SK-N-SH (cell line): ENCODE measurements around the gene MAGI2. TPM values are rescaled to one million over a fixed set of nuclear protein-coding genes. Genes with fewer than 3 reads are reported as not detected.

ENCODE experiments used
- CTCF ChIA-PET: fragments of 300-600, 350-600 bp; formaldehyde crosslinking; extraction: SDS; loops from one replicate; lab custom pipeline; 2021; lab: Yijun Ruan, JAX
- POLR2A ChIA-PET: fragments of 350-600 bp; sonication (Branson Sonifier 250); formaldehyde crosslinking; extraction: SDS; loops from one replicate; lab custom pipeline; 2020; ENCODE audit warnings: antibody characterized with exemption, inconsistent platforms; lab: Yijun Ruan, JAX
- DNase-seq: peaks from one replicate; pipeline ENCODE4 v3.0.0; 2012
- H2AFZ ChIP-seq: fragments of 200-600 bp; sonication (generic); 2 replicates; pipeline ENCODE4 v1.8.1; 2016; ENCODE audit warnings: antibody characterized with exemption, mild to moderate bottlenecking, low read depth
- H3F3A ChIP-seq: fragments of 200-600 bp; sonication (generic); replicated peaks from 2 replicates; pipeline ENCODE3; 2016; ENCODE audit warnings: antibody characterized with exemption, mild to moderate bottlenecking; ENCODE audit not compliant: insufficient read depth
- H3K27ac ChIP-seq, 2 experiments: fragments of 200-500 bp in 1 of 2; fragments of 200-600 bp in 1 of 2; sonication (Bioruptor generic) in 1 of 2; sonication (generic), shearing (Covaris generic) in 1 of 2; 2 replicates each; pipeline versions ENCODE4 v1.5.1 to v1.6.1; 2014 to 2016; ENCODE audit warnings: low read depth in 2 of 2, inconsistent platforms in 1 of 2, low read length in 1 of 2, mild to moderate bottlenecking in 1 of 2, mixed read lengths in 1 of 2
- H3K27me3 ChIP-seq: fragments of 200-600 bp; sonication (generic), shearing (Covaris generic); 2 replicates; pipeline ENCODE4 v1.6.1; 2016; ENCODE audit warnings: mixed run types; ENCODE audit not compliant: insufficient read depth
- H3K36me3 ChIP-seq, 2 experiments: fragments of 200-500 bp in 1 of 2; fragments of 200-600 bp in 1 of 2; sonication (Bioruptor generic) in 1 of 2; sonication (generic) in 1 of 2; replicated peaks in 1 of 2; 2 replicates each; pipeline versions ENCODE3 to v1.5.1; 2014 to 2016; ENCODE audit warnings: low read length in 1 of 2, mild to moderate bottlenecking in 1 of 2; ENCODE audit not compliant: insufficient read depth in 2 of 2, control insufficient read depth in 1 of 2
- H3K4me1 ChIP-seq, 2 experiments: fragments of 200-500 bp in 1 of 2; fragments of 200-600 bp in 1 of 2; sonication (Bioruptor generic) in 1 of 2; sonication (generic), shearing (Covaris generic) in 1 of 2; 2 replicates each; pipeline versions ENCODE4 v1.5.1 to v1.6.1; 2014 to 2016; ENCODE audit warnings: low read depth in 1 of 2, low read length in 1 of 2, mixed run types in 1 of 2; ENCODE audit not compliant: insufficient read depth in 2 of 2, control insufficient read depth in 1 of 2
- H3K4me2 ChIP-seq: fragments of 200-600 bp; sonication (generic), shearing (Covaris generic); 2 replicates; pipeline ENCODE4 v1.6.1; 2017; ENCODE audit warnings: mixed run types
- H3K4me3 ChIP-seq, 2 experiments: fragments of 200-500 bp in 1 of 2; fragments of 200-600 bp in 1 of 2; sonication (Bioruptor generic) in 1 of 2; sonication (generic), shearing (Covaris generic) in 1 of 2; 2 replicates each; pipeline versions ENCODE4 v1.5.1 to v1.8.1; 2014 to 2016; ENCODE audit warnings: low read depth in 2 of 2, inconsistent platforms in 1 of 2, low read length in 1 of 2, mild to moderate bottlenecking in 1 of 2, mixed read lengths in 1 of 2, moderate library complexity in 1 of 2
- H3K79me2 ChIP-seq: fragments of 200-600 bp; sonication (generic); 2 replicates; pipeline ENCODE4 v1.8.1; 2017; ENCODE audit warnings: mild to moderate bottlenecking; ENCODE audit not compliant: insufficient read depth
- H3K9ac ChIP-seq: fragments of 200-600 bp; sonication (generic); 2 replicates; pipeline ENCODE4 v1.6.1; 2017; ENCODE audit warnings: mixed run types
- H3K9me2 ChIP-seq: fragments of 200-600 bp; sonication (generic); 2 replicates; pipeline ENCODE4 v1.6.1; 2017; ENCODE audit warnings: mixed run types
- H3K9me3 ChIP-seq: fragments of 200-600 bp; sonication (generic); 2 replicates; pipeline ENCODE4 v1.6.1; 2017; ENCODE audit warnings: mixed run types, mild to moderate bottlenecking, moderate library complexity
- H4K20me1 ChIP-seq: fragments of 200-600 bp; sonication (generic); 2 replicates; pipeline ENCODE4 v1.6.1; 2017; ENCODE audit warnings: mild to moderate bottlenecking, mixed run types; ENCODE audit not compliant: insufficient read depth
- CHD2 ChIP-seq: fragments of 150-350 bp; IDR thresholded peaks from 2 replicates; pipeline ENCODE4 v1.6.1; 2018; ENCODE audit warnings: low read length; ENCODE audit not compliant: partially characterized antibody
- ELF1 ChIP-seq: IDR thresholded peaks from 2 replicates; pipeline ENCODE4 v1.4.0; 2012
- EP300 ChIP-seq, 2 experiments: IDR thresholded peaks; 2 replicates each; pipeline versions ENCODE4 v1.4.0 to v1.6.1; 2012; ENCODE audit warnings: borderline replicate concordance in 1 of 2, low read depth in 1 of 2, low read length in 1 of 2
- EZH2phosphoT487 ChIP-seq: fragments of 200-600 bp; sonication (generic); IDR thresholded peaks from 2 replicates; pipeline ENCODE4 v1.6.1; 2017; ENCODE audit warnings: low read depth, mixed run types, mild to moderate bottlenecking, antibody characterized with exemption, moderate library complexity, borderline replicate concordance
- FOSL2 ChIP-seq: IDR thresholded peaks from 2 replicates; pipeline ENCODE4 v1.4.0; 2012; ENCODE audit warnings: low read depth, mild to moderate bottlenecking, moderate library complexity, borderline replicate concordance
- FOXJ3 ChIP-seq: sonication (generic); formaldehyde crosslinking; IDR thresholded peaks from 2 replicates; pipeline ENCODE4 v1.5.1; 2020; ENCODE audit warnings: mild to moderate bottlenecking, missing genetic modification reagents
- FOXM1 ChIP-seq: IDR thresholded peaks from 2 replicates; pipeline ENCODE4 v1.4.0; 2012; ENCODE audit warnings: low read depth, mild to moderate bottlenecking
- MAX ChIP-seq: IDR thresholded peaks from 2 replicates; pipeline ENCODE4 v1.4.0; 2012; ENCODE audit warnings: low read depth
- NFIC ChIP-seq: IDR thresholded peaks from 2 replicates; pipeline ENCODE4 v1.4.0; 2012; ENCODE audit warnings: borderline replicate concordance
- RCOR1 ChIP-seq: fragments of 150-350 bp; IDR thresholded peaks from 2 replicates; pipeline ENCODE4 v1.6.1; 2017; ENCODE audit warnings: antibody characterized with exemption, low read length
- RFX5 ChIP-seq: IDR thresholded peaks from 2 replicates; pipeline ENCODE4 v1.6.1; 2012; ENCODE audit warnings: mild to moderate bottlenecking, improper control_type of control experiment, low read length
- SIN3A ChIP-seq: IDR thresholded peaks from 2 replicates; pipeline ENCODE4 v1.6.1; 2012; ENCODE audit warnings: low read depth, mild to moderate bottlenecking, low read length, moderate library complexity, borderline replicate concordance
- SMC3 ChIP-seq: IDR thresholded peaks from 2 replicates; pipeline ENCODE4 v1.6.1; 2012; ENCODE audit warnings: low read depth, low read length, improper control_type of control experiment
- TAF1 ChIP-seq: IDR thresholded peaks from 2 replicates; pipeline ENCODE4 v1.6.1; 2012; ENCODE audit warnings: low read depth, mild to moderate bottlenecking, low read length, moderate library complexity, borderline replicate concordance
- TCF12 ChIP-seq: IDR thresholded peaks from 2 replicates; pipeline ENCODE4 v1.4.0; 2012
- TEAD4 ChIP-seq: IDR thresholded peaks from 2 replicates; pipeline ENCODE4 v1.4.0; 2012; ENCODE audit warnings: mild to moderate bottlenecking, borderline replicate concordance; ENCODE audit not compliant: insufficient read depth
- ZBTB33 ChIP-seq: IDR thresholded peaks from 2 replicates; pipeline ENCODE4 v1.4.0; 2012; ENCODE audit warnings: low read depth, borderline replicate concordance
- WGBS: methylation state at CpG from one replicate; pipeline ENCODE4 v1.1.6; 2017; ENCODE audit warnings: low lambda C conversion rate; 5-methylcytosine and 5-hydroxymethylcytosine counted together
- polyA plus RNA-seq, 3 experiments: library from polyadenylated mRNA; depleted of rRNA; stranded (reverse); fragments of >200 nt; gene quantifications; 2 replicates each; pipeline ENCODE4 v1.2.3, GENCODE V29; 2012

Gene MAGI2
- polyA plus RNA-seq, 1 of the 3 experiments (the other 2 are of a cell fraction), result 1.1 TPM

GRCh38 chr7:79217468-79217867, 236.0 kb downstream of the MAGI2 start (continued):
- TF ChIP-seq TEAD4, result no peak

- H3K36me3 ChIP-seq, result no peaks in the 10 kb centered on the region
- ChIA-PET CTCF (interaction anchor here (0.8 kb wide), 1 partner anchor 39 kb away, joined by 3 read pairs; no protein-coding TSS in a partner anchor), POLR2A (no interaction called here)
- no peaks in the 10 kb centered on the region for H3K79me2 ChIP-seq
- no peaks in the 10 kb centered on the region for H3K27me3 ChIP-seq
- no peaks in the 10 kb centered on the region for H3K9me2 ChIP-seq
- H3K4me3 ChIP-seq, result no peak overlapping the region
- no peak for DNase-seq
- H3K4me2 ChIP-seq, result no peak overlapping the region
- TF ChIP-seq FOSL2 (no peak), TAF1 (no peak), FOXM1 (no peak), EZH2phosphoT487 (no peak), SIN3A (no peak), MAX (no peak)
- H4K20me1 ChIP-seq, result no peaks in the 10 kb centered on the region
- no peaks in the 10 kb centered on the region for H3F3A ChIP-seq
- no peaks in the 10 kb centered on the region; a peak in 1 of 4 replicates for H3K4me1 ChIP-seq
- H2AFZ ChIP-seq, result no peak overlapping the region
- H3K9me3 ChIP-seq, result peaks cover 5% of the 10 kb centered on the region; the same call in 1 of the 2 replicates
- no peak overlapping the region for H3K9ac ChIP-seq
- no peak overlapping the region for H3K27ac ChIP-seq
- 100% methylated on average over 4 of the region's 4 CpGs for WGBS
These were observed 237.2 kb downstream of the MAGI2 start for GRCh38 chr7:79216236-79216635.

- Histone ChIP-seq H3F3A (no peaks in the 10 kb centered on the region), H3K9me3 (no peaks in the 10 kb centered on the region), H3K79me2 (no peaks in the 10 kb centered on the region), H3K9ac (no peak overlapping the region), H2AFZ (no peak overlapping the region), H3K4me1 (no peaks in the 10 kb centered on the region; a peak in 1 of 4 replicates), H3K4me2 (no peak overlapping the region), H3K36me3 (no peaks in the 10 kb centered on the region), H3K9me2 (no peaks in the 10 kb centered on the region), H3K27ac (no peak overlapping the region), H4K20me1 (no peaks in the 10 kb centered on the region), H3K4me3 (no peak overlapping the region), H3K27me3 (no peaks in the 10 kb centered on the region)
- ChIA-PET CTCF (no interaction called here), POLR2A (no interaction called here)
- WGBS, result 82% methylated on average over 1 of the region's 1 CpG
- no peak for TF ChIP-seq EP300 (IDR thresholded peaks at IDR 0.05; ENCODE audit: borderline replicate concordance in 1 of 2, low read depth in 1 of 2, low read length in 1 of 2)
- no peak for TF ChIP-seq FOXJ3 (CRISPR knock-in tag)
- no peak for TF ChIP-seq SMC3
- TF ChIP-seq MAX, result no peak
- TF ChIP-seq NFIC, result no peak
- TF ChIP-seq ELF1, result no peak
- TF ChIP-seq TCF12, result no peak
- TF ChIP-seq TEAD4, result no peak
- no peak for TF ChIP-seq CHD2
- no peak for TF ChIP-seq SIN3A
- no peak for TF ChIP-seq ZBTB33
- no peak for TF ChIP-seq RCOR1
- no peak for TF ChIP-seq RFX5
- no peak for DNase-seq
These were observed 241.1 kb downstream of the MAGI2 start for GRCh38 chr7:79212334-79212733.
